NCI-H2107 treated with DMSO at 0.1 percent for 48 hours (cell line): Measurements from ENCODE around the gene NAT14.

ENCODE experiments used
- DNase-seq: peaks from one replicate; lab custom pipeline; 2025; ENCODE audit not compliant: unreplicated experiment; lab: John Stamatoyannopoulos, UW

NAT14 gene

GRCh38 chr19:55452749-55453346 is 32.1 kb upstream of the NAT14 start:
- no peak for DNase-seq

DNA sequence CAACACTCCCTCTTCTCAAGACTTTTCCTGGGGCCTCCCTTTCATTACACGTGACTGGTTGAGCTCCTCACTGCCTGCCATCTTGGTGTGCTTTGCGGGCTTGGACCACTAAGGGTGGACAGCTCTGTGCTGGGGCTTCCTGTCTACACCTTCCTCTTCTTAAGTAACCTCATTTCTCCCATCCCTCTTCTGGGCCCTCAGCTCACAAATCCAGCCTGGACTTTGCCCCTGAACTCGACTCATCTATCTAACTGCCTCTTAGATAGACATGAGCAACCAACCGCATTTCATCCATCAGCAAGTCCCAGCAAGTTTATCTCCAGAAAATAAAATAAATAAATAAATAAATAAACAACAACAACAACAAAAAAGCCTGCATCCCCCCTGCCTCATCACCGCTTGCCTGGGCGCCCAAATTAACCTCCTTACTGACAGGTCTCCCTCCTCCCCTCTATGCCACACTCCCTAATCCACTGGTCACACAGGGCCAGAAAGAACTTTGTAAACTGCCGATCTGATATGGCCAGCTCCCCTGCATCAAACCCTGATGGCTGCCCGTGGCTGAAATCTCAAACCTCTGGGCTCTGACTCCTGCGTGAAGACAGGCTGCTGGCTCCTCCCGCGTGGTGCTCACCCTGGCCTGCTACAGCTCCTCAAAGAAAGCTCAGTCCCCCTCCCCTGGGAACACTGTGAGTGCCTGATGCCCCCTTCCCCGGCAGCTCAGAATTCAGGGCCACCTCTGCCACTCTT is 31.3 kb upstream of the NAT14 start:
- no peak for DNase-seq

DNA sequence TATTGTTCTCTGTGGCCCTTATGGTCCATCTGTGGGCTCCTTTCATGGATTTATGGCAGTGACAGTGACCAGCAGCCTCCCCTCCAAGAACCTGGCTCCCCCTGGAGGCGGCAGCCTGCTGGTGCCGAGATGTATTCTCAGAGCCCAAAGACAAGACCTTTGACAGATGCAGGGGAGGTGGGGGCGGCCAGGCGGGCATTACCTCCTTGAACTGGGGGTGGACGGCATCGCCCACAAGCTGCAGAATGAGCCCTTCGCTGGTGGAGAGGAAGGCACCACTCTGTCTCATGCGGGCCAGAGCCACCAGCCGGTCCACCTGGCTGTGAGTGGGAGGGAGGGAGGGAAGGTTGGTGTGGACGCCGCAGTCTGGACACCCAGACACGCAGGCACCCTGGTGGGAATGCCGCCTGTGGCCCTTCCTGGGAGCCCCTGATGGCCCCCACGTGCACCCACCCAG is 30.2 kb upstream of the NAT14 start:
- no peak for DNase-seq

DNA sequence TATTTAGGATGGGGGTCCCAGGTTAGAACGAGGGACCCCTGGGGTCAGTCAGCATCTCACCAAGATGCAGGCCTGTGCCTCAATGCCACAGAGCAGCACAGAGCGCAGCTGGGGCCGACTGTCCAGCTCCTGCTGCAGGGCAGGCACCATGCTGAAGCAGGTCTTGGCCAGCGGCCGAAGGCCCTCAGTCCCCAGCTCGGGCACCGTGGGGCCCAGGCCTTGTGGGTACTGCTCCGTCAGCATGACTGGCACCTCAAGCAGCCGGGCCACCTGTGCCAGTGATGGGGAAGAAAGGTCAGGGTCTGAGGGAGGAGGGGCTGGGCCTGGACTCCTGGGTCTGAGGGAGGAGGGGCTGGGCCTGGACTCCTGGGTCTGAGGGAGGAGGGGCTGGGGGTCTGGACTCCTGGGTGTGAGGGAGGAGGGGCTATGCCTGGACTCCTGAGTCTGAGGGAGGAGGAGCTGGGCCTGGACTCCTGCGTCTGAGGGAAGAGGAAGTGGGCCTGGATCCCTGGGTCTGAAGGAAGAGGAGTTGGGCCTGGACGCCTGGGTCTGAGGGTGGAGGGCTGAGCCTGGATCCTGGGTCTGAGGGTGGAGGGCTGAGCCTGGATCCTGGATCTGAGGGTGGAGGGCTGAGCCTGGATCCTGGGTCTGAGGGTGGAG is 29.3 kb upstream of the NAT14 start:
- DNase-seq = no peak

DNA sequence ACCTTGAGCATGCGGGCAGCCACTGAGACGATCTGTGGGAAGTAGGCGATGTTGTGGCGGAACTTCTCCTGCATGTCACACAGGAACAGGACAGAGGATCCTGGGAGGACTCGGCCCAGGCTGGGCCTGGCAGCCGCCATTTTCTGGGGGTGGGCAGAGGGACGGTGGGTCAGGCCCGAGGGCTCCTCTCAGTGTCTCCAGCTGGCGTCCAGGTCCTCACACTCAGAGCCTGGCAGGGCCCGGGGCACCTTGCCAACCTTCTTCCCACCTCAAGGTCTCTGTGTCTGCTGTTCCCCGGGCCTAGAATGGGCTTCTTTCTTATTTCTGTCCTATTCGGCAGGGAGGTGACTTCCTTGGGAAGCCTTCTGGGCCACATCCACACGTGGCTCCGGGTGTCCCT is 28.6 kb upstream of the NAT14 start:
- no peak for DNase-seq

DNA sequence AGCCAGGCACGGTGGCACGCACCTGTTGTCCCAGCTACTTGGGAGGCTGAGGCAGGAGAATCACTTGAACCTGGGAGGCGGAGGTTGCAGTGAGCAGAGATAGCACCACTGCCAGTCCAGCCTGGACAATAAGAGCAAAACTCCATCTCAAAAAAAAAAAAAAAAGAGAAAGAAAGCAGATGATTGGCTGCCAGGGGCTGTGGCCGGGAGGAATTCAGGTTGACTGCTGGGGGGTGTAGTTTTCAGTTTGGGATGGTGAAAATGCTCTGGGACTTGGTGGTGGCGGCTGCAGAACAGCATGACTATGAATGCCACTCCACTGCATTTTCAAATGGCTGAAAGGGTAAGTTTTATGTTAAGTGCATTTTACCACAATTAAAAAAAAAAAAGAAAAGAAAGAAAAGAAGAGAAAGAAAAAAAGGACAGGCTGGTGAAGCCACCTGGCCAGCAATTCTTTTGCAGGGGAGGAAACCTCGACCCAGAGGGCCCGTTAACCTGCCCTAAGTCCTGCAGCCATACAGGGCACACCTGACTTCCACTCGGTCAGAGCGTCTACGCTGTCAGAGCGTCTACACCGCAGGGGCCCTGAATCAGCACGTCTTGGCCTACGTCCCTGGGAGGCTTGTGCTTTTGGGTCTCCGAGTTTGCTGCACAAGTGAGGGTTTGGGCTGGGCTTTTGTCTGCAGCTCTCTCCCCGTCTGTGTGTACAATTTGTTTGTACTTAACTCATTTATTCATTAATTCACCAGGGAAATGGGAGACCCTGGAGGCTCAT is 27.1 kb upstream of the NAT14 start:
- no peak for DNase-seq

DNA sequence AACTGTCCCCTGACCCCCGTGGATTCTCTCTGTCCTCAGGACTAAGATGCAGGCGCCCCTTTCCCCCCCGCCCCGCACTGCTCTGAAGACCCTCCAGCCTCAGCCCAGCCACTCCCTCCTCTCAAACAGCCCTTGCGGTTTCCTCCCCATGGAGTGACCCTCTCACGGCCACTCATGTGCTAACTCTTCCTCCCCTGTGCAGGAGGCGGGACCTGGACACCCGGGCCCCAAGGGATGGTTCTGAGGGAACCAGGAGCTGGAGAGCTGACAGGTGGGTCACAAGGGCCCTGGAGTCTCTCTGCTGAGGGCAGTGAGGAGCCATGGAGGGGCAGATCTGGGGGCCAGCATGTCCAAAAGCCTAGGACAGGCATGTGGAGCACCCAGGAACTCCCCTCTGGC is 25.4 kb upstream of the NAT14 start:
- no peak for DNase-seq

DNA sequence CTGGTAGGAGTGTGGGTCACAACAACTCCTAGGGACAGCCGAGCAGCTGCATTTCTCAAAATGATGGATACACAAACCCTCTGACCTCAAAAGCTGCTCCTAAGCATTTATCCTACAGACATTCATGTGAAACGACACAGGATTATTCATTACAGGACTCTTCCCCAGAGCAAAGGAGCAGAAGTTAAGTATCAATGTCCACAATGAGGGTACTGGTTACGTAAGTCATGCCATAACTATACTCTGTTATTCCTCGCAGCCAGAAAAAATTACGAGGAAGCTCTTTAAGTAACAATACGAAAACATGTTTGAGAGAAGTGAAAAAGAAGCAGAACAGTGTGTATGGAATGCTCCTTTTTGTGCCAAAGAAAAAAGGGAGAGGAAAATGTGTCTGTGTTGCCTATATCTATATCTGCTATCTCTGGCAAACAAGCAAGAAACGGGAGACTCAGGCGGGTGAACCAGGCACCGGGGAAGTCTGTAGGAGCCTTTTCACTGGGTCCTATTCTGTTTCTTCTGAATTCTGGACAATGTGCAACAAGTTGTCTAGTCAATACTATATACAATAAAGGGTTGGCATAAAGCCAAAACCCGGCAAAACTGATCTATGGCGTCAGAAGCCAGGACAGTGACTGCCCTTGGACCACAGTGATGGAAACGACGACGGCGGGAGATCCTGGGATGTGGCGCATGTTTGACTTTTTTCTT is 24.9 kb upstream of the NAT14 start:
- DNase-seq = peak; percentile 8

DNA sequence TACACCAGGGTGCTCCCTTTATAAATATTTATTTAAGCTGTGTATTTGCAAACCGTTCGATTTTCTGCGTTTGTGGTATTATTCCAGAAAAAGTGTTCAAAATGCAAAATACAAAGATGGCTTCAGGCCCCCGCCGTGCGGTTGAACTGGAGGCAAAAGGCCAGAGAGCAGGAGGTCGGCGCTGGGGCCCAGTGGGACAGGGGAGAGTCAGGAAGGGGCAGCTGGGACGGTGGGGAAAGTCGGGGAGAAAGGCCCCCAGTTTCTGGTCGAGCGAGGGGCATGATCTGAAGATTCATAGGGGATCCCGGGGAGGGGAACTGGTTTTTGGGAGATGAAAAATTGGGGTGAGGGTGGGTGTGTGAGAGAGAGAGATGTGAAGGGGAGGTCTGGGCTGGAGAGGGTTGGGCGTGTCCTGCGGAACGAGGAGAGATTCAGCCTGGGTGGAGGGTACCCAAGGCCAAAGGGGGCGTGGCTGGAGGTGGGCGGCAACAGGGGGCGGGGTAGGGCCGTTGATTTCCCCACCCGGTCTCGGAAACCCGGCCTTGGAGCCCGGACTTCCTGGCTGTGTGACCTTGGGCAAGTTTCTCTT is 24.2 kb upstream of the NAT14 start:
- DNase-seq = peak; percentile 7

GRCh38 chr19:55461259-55461973 is 23.6 kb upstream of the NAT14 start, which contains the start of gene ISOC2:
ISOC2 (minus strand) TSS chr19:55461642; CDS start chr19:55456486, 5,156 bp downstream.
- peak; percentile 97 for DNase-seq

DNA sequence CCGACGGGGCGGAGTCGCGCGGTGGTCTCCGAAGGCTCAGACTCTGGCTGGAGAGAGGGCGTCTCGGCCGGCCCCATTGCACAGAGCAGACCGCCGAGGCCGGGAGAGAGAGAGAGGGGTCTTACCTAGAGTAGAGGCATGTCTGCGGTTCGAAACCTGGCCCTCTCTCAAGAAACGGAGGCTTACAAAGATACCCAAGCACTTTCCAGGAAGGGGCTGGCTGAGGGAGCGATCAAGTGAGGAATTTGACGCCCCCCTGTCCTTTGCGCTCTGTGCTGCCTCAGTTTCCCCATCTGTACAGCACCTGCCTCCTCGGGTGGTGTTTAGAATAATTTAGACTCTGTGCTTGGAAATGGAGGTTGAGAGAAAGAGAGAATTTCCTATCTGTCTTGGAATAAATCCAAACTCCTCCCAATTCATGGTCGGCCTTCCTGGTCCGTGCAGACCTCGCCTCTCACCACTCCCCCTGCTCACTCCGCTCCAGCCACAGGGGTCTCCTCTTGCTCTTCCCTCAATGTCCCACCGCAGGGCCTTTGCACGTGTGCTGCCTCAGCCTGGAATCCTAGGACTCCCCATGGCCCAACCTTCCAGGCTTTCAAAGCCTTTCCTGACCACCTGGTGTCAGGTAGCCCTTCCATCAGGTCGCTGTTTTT is 22.9 kb upstream of the NAT14 start:
- no peak for DNase-seq

DNA sequence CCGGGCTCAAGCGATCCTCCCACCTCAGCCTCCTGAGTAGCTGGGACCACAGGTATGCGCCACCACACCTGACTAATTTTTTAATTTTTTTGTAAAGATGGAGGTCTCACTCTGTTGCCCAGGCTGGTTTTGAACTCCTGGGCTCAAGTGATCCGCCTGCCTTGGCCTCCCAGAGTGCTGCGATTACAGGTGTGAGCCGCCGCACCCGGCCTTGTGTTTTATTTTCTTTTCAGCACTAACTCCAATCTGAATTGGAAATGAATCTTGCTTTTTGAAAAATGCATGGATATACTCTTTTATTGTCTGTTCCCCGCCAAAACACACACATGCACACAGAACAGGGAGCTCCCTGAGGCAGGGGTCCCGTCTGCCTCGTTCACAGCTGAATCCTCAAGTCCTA is 22.3 kb upstream of the NAT14 start:
- no peak for DNase-seq

DNA sequence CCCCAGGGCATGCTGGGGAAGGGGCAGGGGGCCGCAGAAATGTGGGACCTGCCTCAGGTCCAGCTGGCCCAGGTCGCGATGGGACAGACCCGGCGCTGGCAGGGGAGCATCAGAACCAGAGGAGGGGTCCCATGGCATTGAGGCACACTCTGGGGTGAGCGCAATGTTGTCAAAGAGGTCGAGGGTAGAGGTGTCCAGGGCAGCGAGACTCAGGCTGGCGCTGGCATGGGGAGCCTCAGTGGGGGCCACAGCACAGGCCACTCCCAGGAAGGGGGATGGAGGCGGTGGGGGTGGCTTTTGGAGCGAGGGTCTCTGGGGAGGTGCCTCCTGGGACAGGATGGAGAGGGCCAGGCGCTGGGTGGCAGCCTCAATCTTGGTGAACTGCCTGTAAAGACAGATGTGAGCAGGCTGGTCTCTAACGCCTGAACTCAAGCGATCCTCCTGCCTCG is 21.4 kb upstream of the NAT14 start:
- DNase-seq = no peak

DNA sequence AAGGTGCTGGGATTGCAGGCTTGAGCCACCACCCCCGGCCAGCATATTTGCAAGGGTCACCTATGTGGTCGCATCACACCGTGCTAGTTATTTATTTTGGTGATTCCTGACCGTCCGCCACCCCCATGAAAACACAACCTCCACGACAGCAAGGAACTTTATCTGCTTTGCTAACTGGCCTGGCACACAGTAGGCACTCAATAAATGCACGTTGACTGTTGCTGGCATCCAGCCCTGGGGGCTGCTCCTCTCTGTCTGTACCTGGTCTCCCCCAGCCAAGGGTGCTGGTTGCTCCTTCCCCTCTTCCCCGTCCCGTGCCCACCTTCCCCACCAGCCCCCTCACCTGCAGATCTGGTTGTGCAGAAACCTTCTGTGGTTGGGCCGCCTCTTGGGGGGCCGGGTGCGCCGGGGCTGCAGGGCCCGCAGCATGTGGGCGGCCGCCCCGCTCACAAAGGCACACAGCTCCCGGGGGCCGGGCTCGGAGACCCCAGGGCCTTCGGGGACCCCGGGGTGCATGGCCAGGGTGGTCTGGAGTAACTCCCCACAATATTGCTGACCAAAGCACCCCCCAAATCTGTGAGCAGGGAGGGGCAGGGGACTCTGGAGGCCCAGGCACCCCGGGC is 20.8 kb upstream of the NAT14 start:
- no peak for DNase-seq

- DNase-seq = no peak
Observed at GRCh38 chr19:55464662-55465054, 20.3 kb upstream of the NAT14 start, which contains the start of gene C19orf85. C19orf85 (minus strand) TSS chr19:55464751; CDS start chr19:55464554, 197 bp downstream.

DNA sequence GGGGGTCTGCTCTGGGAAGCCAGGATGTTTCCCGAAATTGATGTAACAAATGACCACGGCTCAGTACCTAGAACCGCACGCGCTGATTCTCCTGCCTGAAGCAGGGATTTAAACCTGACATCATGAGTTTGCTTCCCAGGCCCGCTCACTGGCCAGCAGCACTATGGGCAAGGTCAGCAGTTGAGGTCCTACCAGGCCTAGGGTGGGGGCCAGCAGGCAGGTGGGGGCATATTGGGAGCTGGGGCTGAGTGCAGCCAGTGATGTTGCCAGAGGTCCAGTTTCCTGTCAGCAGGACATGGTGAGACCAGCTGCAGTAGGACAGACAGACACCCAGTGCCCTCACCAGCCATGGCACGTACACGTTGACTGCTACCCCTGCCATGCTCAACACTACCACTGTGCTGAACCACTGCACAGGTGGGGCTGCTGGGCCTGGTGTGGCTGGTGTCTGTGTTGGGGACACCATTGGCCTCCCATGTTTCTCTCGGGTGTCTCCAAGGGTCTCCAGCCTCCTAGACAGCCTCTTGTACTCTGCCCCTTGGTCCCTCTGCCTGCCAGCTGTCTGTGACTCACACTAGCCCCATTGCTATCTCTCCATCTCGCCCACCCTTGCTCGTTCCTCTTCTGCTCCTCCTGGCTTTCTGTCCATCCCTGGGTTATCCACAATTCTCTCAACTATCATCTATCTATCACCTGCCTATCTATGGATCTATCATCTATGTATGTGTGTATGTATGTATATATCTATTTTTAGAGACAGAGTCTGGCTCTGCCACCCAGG is 19.3 kb upstream of the NAT14 start:
- DNase-seq = no peak

GRCh38 chr19:55466241-55466614 is 18.8 kb upstream of the NAT14 start:
- no peak for DNase-seq
